SHP77 treated with DMSO at 0.1 percent for 48 hours (cell line): ENCODE results near the gene PGLYRP4.

ENCODE experiments used
- DNase-seq: peaks from one replicate; lab custom pipeline; 2025; lab: John Stamatoyannopoulos, UW

Gene PGLYRP4

GRCh38 chr1:153375511-153375910, 26.9 kb upstream of the PGLYRP4 start, which contains the start of gene S100A12:
Gene S100A12, minus strand, starts transcription at chr1:153375621. Its CDS starts 1,029 bp downstream, at chr1:153374592.
- no peak for DNase-seq

DNA sequence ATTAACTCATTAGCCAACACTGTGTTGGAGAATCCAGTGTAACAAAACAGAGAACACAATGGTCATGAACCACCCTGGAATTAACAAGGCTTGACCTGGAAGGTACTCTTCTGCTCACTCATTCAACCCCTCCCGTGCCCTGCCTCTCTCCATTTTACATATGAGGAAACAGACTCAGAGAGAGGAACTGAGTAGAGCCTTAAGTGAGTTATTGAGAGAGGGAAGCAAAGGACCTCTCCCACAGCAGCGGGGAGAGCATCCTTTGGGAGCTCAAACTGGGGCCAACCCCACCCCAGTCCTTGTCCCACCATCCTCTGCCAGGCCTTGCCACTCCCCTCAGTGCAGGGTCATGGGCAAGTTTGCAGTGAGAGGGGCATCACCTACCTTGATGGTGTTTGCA, 25.4 kb upstream of the PGLYRP4 start:
- DNase-seq = no peak

DNA sequence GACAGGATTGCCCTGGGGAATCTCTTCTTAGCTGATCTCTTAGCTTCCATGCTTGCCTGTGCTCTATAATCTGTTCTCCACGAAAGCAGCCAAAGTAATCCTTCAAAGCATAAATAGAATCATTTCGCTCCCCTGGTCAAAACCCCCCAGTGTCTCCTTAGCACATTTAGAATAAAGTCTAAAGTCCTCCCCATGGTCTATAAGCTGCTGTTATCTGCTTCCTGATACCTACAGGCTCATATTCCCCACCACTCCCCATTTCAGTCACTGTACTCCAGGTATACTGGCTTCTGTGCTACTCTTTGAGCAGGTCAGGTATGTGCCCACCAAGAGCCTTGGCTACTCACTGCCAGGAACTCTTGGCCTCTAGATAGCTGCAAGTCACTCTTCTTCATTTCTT, 23.9 kb upstream of the PGLYRP4 start:
- no peak for DNase-seq

- DNase-seq = no peak
Observed at GRCh38 chr1:153371231-153371630, 22.6 kb upstream of the PGLYRP4 start.

- DNase-seq = no peak
Observed at GRCh38 chr1:153370146-153370545, 21.5 kb upstream of the PGLYRP4 start.

DNA sequence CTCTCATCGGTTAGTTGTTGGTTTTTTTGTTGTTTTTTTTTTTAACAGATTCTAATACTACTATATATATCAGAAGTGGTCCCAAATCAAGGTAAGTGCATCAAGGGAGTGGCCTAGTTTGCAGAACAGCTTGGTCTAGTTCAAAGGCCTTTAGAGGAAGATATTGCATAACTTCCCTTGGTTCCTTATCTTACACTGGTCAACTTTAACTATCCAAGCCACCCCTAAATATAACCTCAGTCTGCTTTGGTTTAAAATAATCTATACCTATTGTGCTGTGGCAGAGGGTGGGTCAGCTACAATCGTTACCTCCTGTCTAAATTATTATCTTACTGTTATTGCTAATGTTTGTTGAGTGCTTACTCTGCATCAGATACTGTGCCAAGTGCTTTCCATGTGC, 19.9 kb upstream of the PGLYRP4 start:
- DNase-seq = no peak

DNA sequence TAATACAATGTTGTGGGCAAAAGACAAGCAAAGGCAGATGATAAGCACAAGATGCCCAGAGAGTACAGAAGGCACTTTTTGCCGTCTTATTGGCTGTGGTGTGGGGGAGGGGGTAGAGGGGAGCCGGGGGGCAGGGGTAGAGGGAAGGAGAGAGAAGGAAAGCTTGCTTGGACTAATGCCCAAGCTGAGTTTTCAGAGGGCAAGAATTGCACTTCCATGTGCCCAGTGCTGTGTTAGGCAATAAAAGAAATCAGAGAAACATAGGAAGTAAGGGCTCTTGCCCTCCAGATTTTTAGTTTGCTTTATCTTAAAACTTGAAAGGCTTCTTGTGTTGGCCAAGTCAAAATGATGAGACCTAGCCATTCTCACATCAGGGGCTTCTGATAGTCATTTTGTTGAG, 18.4 kb upstream of the PGLYRP4 start:
- DNase-seq = no peak

GRCh38 chr1:153366261-153366660, 17.6 kb upstream of the PGLYRP4 start:
- DNase-seq = no peak

- DNase-seq = no peak
Observed at GRCh38 chr1:153365696-153366095, 17.1 kb upstream of the PGLYRP4 start.

DNA sequence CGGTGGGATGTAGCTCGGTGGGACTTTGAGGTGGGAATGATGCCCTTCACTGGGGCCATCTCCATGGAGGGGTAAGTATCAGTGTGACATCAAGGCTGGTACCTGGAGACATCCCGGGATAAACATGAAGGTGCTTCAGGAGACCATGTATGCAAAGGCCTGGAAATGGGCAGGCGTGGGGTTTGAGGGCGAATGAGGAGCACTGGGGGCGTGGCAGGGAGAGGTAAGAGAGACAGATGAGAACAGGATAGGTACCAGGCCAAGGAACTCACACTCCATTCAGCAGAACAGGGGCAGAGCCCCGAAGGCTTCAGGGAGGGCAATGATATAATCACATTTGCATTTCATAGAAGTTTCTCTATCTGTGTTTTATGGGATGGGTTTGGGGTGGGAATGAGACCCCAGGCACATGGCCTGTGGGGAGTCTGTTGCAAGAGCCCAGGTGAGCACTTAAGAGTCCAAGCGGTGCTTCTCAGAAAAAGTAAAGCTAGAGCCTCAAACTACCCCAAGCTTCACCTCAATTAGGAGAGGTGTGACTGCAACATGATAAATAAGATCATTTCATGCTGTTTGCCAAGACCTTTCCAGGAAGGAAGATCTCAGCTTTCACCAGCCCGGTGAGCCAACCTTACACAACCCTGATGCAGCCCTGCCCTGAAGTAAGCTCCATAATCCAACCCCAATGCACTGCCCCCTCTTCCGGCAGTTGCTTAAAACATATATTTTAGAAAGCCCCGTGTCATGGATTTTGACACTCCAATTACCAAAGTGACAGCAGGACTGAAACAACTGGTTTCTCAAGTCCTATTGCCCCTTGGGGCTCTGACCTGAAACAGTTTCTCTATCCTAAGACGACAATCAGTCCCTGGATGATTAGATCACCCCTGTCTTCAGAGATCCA, 16.4 kb upstream of the PGLYRP4 start:
- no peak for DNase-seq

DNA sequence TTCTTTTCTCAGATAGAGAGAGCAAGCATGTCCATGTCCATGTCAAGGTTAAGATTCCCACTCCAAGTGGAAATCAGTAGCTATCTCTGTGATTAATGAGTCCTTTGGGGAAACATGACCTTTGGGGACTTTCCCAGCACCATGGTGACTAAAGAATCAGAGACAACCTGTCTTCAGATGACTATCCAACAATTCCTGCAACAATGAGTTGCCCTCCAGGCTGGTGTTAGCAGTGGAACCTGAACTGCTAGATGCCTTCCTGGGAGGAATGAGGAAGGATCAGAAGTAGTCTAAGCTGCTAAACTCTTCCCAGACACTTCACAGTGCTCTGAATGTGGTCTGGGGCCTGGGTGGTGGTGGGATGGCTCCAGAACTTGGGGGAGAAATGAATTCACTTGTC, 15.5 kb upstream of the PGLYRP4 start:
- no peak for DNase-seq

- no peak for DNase-seq
Observed at GRCh38 chr1:153363641-153364040, 15.0 kb upstream of the PGLYRP4 start.

DNA sequence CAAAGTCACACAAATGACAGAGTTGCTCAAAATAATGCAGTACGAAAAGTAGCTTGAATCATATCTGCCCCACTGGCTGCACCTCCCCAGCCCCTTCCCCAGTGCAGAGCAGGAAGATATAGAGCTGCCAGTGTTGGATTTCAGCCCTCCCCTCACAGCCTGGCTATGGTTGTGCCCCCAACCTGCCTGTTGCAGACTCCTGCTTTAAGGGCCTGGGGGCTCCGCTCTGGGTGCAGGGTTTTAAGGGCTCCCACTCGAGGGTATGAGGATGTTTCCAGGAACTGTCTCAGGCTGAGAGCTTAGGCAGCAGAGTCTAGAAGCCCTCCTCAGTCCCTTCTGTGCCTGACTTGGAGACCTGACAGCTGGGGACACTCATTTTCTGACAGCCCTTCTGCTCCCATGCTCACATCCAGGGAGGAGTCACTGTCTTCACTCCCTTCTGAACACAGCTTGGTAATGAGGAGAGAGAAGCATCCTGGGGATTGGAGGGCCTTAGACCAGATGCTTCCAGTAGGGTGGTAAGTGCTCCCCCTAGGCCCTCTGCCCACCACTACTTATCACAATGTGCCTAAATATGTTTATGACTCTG, 13.6 kb upstream of the PGLYRP4 start:
- no peak for DNase-seq

DNA sequence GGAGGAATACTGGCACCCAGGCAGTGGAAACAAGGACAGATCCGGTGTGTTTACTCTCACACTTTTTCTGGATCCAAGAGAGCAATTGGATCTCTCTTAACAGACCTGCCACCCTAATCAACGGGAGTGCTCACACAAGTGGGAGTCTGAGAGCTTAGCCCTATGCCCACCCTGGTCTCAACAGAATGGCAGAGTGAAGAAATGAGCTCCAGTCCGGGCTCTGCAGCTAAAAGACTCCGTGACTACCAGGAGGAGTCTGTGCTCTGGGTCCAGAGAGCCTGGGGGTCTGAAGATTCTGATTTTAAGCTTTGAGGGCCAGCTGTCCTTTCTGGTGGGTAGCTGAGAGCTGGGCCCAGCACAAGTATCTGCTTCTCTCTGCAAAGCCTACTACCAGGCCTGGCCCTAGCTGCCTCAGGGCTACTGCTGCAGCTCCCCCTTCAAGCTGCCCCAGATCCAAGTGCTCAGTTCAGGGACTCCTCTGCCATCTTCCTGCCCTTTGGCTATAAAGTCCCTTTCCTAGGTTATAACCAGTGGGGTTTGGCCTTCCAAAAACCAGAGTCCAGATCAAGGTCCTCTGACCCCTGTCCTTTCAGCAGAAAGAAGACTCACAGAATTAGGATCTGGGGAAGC, 13.0 kb upstream of the PGLYRP4 start:
- no peak for DNase-seq

- DNase-seq = no peak
Observed at GRCh38 chr1:153360592-153361479, 12.2 kb upstream of the PGLYRP4 start.

DNA sequence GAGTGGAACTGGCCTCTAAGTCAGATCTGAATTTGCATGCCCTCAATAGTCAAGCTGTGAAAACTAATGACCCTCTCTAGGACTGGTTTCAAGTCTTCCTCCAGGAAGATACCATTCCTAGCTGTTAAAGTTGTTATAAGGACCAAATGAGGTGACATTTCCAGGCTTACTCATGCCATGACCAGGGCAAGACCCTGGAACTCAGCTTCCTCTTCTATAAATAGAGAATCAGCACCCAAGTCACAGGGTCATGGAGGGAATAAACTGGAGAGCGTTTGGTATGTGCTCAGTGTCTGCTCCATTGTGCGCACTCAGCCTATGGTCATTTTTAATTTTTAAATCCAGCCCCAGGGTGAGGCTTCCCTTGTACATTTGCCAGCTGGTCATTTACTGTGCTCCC, 11.5 kb upstream of the PGLYRP4 start:
- DNase-seq = no peak

GRCh38 chr1:153359241-153359640, 10.6 kb upstream of the PGLYRP4 start:
- no peak for DNase-seq

DNA sequence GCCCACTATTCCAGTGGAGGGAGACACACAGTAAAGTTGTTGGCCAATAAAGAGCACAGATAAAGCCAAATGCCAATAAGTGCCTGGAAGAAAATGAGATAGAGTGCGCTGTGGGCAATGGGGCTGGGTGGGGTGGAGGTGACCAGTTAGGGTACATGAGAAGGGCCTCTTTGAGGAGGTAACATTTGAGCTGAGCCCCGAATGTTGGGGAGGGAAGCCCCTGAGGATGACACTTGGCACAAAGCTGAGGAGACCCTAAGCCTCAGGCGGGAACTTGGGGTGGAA, 10.0 kb upstream of the PGLYRP4 start:
- DNase-seq = no peak

- no peak for DNase-seq
Observed at GRCh38 chr1:153357853-153358690, 9.4 kb upstream of the PGLYRP4 start, which contains the start of gene S100A9. Gene S100A9, plus strand, starts transcription at chr1:153357854. Its CDS starts 430 bp downstream, at chr1:153358284.

GRCh38 chr1:153357076-153357852, 8.6 kb upstream of the PGLYRP4 start:
- DNase-seq = no peak
